Right lung (tissue), 5 donors: ENCODE measurements around the gene MTHFR. TPM values are rescaled to one million over a fixed set of nuclear protein-coding genes. Genes with fewer than 3 reads are reported as not detected.
"Not testable (repeated sequence)": the region's sequence is repeated elsewhere in the genome, so short reads cannot be mapped to it uniquely, and the experiment has no call there.

Source experiments
- DNase-seq, 2 donors: peaks; one replicate each; pipeline ENCODE4 v3.0.0-alpha.2; 2013
- polyA plus RNA-seq, 5 donors: library from polyadenylated mRNA; unstranded; fragments of 120-200 nt; gene quantifications; one replicate each; pipeline versions ENCODE4 v1.2.1 to v1.2.3, GENCODE V29; 2013; ENCODE audit warnings: inconsistent platforms in 1 of 5, low replicate concordance in 1 of 5; ENCODE audit not compliant: insufficient read length in 5 of 5, insufficient read depth in 1 of 5

Gene MTHFR
- polyA plus RNA-seq, 5 donors: 13.4 to 24.2 (median 21.2) TPM

GRCh38 chr1:11835441-11836225 is 29.9 kb upstream of the MTHFR start:
- no peak for DNase-seq

- no peak for DNase-seq
Observed at GRCh38 chr1:11833900-11834299, 28.1 kb upstream of the MTHFR start.

DNA sequence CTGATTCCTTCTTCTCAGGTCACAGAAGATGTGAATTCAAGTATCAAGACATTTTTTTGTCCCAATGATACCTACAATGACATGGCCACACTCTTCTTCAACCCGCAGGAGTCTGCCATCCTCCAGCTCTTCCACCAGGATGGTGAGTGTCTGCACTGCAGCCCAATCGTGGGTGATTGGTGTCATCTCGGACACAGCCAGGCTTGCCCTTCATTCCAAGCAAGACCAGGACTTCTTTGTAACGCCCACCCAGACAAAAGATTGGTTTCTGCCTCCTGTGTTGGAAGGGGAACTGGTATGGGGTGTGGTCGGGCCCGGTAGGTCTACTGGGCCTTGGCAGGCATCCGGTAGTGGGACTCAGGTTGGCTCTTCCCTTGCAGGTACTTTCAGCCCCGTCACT is 27.7 kb upstream of the MTHFR start:
- no peak for DNase-seq

DNA sequence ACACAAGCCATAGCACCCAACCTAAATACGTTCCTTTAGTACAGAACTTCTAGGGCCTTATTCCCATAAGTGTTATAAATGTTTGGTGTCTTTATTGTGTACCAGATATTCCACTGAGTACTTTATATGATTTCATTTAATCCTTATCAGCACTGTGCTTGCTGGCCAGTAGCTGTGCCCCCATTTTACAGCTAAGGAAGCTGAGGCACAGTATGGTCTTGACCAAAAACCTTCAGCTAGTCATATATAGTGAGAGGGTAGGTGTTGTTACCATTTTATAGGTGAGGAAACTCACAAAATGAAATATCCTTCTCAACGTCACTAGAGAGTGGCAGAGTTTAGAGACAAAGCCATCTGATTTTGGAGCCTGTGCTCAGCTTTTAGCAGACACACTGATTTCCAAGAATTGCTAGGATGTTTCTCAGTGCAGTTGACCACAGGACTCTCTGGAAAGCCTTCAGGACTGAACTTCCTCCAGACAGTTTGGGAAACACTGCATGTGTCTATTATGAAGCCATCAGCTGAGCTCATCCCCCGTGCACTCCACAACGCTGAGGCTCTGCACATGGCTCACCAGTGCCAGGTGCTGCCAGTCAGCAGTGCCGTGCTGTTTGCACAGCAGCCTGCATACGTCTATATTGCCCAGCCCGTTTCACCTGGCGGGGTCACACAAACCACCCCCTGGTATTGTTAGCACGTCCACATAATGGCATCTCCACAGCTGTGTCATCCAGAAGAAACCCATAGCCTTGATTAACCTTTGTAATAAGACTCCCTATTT is 26.4 kb upstream of the MTHFR start:
- no peak for DNase-seq

GRCh38 chr1:11828511-11828910 is 22.7 kb upstream of the MTHFR start:
- no peak for DNase-seq

DNA sequence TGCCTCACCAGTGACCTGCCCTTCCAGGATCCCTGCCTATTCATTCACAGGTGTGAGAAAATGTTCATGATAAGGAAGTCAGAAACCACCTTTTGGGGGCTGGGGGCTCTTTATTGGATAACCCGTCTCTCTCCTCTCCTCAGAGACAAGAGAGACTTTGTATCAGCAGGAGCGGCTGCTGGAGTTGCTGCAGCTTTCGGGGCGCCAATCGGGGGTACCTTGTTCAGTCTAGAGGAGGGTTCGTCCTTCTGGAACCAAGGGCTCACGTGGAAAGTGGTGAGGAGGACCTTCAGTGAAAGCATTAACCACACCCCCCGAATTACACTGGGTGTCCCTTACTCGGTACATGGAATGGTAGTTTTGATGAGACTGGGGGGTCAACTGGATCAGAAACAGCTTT is 21.2 kb upstream of the MTHFR start:
- no peak for DNase-seq

DNA sequence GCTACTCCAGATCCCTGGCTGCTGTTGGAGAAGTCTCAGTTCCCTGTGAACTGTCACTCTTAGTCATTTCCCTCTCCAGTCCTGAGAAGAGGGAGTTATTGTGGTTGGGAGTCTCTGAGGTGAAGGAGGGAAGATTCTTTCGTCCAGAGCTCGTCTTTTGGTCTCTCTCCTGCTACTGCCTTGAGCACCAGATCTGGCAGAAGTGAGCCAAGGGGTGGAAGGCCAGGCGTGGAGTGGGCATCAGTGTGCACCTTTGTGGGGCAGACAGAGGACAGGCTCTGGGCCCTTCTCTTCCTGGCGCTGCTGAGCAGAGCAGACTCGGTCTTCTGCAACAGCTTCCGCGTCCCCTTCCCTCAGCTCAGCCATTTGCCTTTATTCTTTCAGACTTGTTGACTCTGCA is 19.4 kb upstream of the MTHFR start:
- no peak for DNase-seq

GRCh38 chr1:11823366-11824137 is 17.8 kb upstream of the MTHFR start:
- DNase-seq: no peak

GRCh38 chr1:11822091-11822490 is 16.3 kb upstream of the MTHFR start:
- DNase-seq: no peak

GRCh38 chr1:11817192-11817591 is 11.4 kb upstream of the MTHFR start:
- DNase-seq: no peak

DNA sequence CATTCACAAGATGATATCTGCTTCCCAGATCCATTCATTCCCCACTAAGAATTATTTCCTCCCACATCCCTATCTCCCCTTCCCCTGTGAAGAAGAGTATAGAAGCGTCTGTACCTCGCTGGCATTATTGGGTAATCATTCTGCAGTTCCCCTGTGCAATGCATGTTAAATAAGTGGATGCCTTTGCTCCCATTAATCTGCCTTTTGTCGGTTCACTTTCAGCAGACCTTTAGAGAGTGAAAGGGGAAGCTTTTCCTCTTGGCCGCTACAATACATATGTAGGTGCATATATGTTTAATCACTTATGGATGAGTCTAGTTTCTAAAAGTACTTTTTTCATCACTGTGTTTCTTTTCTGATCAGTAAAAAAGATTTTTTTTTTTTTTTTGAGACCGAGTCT is 7.3 kb upstream of the MTHFR start:
- no peak for DNase-seq

DNA sequence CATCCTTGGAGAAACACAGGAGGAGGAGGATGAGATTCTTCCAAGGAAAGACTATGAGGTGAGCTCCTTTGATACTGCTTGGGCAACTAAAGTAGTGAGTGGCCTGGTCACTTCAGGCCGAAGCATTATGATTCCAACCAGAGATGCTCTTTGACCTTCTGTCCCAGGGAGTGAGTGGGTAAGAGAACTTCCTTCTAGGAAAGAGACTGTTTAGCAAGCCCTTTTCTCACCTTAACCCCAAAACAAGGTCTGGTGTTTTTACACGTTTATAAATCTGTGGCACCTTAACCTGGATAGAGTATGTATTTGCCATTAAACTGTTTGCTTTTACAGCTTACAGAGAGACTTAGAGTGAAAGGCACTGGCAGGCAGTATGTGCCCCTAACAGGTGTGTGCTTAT is 1.4 kb upstream of the MTHFR start:
- no peak for DNase-seq

DNA sequence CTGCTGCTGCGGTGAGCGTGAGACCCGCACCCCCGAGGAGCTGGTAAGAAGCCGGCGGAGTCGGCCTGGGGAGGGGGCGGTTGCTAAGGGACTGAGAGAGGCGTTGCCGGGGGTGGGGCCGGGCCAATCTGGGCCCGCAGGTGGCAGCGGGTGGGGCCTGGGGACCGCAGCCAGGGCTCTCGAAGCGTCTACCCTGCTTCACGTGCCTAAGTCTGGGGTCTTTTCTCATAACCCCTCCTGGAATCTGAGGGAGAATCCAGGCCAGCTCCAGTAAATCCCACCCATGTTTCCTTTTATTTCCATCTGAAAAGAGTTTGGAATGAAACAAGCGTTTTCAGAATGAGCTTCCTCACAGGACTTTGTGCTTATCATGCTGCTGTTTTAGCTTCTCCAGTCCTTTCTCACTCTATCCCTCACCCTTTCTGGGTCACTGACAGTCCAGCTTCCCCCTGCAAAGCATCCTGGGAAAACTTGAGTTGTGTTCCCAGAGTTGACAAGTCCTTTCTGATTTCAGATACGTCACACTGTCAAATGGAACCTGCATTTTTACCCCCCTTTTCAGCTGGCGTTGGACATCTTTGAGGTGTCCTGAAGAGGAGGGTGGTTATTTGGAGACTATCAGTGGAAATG is 658 bp upstream of the MTHFR start:
- DNase-seq: no peak

DNA sequence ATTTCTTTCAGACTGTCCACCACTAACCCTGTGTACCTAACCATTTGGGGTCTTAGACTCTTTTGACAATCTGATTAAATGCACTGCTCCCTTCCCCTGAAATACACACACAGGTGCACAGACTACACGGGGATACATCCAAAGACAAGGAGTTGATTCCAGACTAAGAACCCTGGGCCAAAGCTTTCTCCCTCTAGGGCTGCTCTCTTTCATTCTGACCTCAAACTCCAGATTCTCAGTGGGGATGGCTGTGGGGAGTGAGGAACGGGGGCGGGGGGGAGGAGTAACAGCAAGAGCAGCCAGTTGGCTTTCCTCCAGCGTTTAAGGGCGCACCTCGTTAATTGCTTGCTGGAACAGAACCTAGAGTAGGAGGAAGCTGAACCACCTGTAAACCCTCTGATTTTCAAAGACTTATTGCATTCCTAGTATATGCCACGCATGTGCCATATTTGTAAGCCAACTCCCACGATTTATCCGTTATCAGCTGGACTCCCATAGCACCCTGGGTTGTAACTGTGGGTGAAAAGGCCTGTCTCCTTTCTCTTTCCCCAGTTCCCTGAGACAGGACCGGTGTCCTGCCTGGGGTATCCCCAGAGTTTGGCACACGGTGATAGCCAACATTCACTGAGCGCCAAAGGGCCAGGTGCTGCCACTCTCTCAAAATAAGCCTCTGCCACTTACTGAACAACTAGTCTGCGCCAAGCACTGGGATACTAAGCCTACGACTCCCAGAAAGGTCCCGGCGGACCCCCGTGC is 920 bp downstream of the MTHFR start:
- no peak for DNase-seq

- DNase-seq: not testable (repeated sequence)
Observed at GRCh38 chr1:11803924-11804665, 1.7 kb downstream of the MTHFR start.

DNA sequence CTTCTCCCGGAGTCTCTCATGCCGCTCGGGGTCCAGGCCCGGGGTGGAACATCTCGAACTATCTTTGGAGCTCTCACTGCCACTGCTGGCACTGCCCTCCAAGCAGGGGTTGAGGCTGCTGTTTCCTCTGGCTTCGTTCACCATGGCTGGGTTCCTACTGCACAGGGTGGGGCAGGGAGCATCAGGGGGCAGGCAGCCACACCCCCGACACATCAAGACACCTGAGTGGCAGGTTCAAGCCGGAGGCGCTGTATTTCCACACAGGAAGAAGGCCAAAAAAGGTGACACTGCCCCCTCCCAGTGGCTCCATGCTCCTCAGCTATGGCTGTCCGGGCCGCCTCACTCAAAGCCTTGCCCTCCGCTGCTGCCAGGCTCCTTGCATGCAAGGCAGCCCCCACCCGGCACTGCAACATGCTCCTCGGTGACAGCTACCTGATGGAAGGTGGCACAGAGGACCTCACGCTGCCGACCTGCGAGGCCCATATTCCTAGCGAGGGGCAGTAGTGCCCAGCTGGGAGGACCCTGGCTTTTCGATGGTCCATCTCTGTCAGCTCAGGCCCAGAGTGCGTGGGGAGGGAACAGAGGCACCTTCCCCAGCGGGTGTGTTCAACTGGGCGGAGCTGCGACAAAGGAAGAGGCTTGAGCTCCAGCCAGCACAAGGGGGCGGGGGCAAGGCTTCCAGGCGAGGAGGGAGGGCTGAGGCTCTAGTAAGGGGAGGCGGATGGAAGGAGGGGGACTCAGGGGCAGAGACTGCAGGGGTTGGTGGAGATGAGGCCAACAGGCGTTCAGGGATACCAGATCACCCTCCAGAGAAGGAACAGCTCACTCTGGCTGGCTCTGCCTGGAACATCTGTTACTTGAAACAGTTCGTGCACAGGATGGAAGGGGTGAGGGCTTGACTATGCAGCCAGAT is 2.5 kb downstream of the MTHFR start:
- peak; percentile 88 to 89 for DNase-seq

- no peak for DNase-seq
Observed at GRCh38 chr1:11802616-11802972, 3.2 kb downstream of the MTHFR start.

DNA sequence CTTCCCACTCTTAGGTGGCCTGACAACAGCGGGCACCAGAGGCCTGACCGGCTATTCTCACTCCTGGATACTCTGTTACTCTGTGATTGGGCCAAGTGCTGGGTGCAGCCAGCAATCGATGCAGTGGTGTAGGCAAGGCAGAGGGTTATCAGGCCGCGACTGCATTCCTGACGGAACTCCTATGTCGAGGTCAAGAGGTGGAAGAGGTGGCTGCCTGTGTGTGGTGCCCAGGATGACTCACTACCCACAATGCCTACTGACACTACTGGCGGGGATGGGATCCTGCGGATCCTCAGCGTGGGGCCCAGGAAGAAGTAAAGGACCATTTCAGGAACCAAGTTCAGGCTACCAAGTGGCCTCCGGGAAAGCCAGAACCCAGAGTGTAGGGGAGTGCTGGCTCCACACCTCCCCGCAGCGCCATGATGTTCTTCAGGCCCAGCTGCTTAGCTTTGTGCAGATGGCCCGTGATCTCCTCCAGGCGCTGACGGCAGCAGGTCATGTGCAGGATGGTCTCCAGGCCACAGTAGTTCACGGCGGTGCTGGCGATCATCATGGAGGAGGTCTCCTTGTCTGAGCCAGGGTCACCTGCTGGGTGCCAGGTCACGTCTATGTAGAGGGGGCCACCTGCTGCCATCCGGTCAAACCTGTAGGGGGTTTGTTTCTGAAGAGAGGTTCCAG is 4.9 kb downstream of the MTHFR start:
- DNase-seq: no peak

DNA sequence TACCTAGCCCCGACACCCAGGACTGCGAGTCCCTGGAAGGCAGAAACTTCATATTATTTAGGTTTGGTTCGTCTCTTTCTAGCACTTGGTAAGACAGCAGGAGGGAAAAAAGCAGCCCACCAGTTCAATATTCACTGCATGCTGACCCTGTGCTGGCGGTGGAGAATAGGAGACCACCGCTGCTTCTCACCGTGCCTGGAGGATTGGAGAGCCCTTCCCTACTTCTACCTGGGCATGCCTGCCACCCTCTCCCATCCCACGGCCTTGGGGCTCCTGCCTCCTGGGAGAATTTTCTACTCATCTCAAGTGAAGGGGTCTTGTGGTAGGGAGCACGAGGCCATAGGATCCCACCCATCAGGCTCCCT is 5.4 kb downstream of the MTHFR start:
- DNase-seq: no peak
